Lower leg skin (tissue), 4 donors: Measurements from ENCODE around the gene FUT9. TPM values are rescaled to one million over a fixed set of nuclear protein-coding genes. Genes with fewer than 3 reads are reported as not detected.
"Not testable (repeated sequence)": the region's sequence is repeated elsewhere in the genome, so short reads cannot be mapped to it uniquely, and the experiment has no call there.

ENCODE experiments used
- DNase-seq, 2 donors: peaks; one replicate each; pipeline ENCODE4 v3.0.0-alpha.2; 2019; ENCODE audit warnings: low spot score in 2 of 2
- H3K4me3 ChIP-seq: fragments of 200-600 bp; sonication (generic); 2 replicates; pipeline ENCODE4 v1.5.1; 2017; ENCODE audit warnings: mild to moderate bottlenecking, low read depth; ENCODE audit not compliant: poor library complexity, severe bottlenecking
- CTCF ChIP-seq, 3 donors: fragments of 450-650 bp; IDR thresholded peaks; one replicate each; pipeline ENCODE4 v1.5.1; 2016; ENCODE audit warnings: antibody characterized with exemption in 3 of 3, mild to moderate bottlenecking in 3 of 3, moderate library complexity in 2 of 3
- POLR2A ChIP-seq, 2 donors: fragments of 450-650 bp; IDR thresholded peaks; one replicate each; pipeline ENCODE4 v1.6.1; 2016 to 2017; ENCODE audit warnings: antibody characterized with exemption in 2 of 2, mild to moderate bottlenecking in 1 of 2, moderate library complexity in 1 of 2
- WGBS, 2 donors: methylation state at CpG; one replicate each; pipeline ENCODE4 v1.1.5; 2018; 5-methylcytosine and 5-hydroxymethylcytosine counted together
- intact Hi-C: fragments of 100-400 bp; cut with DNase I; formaldehyde crosslinking; loops from one replicate; pipeline ENCODE4 v1.15.0; 2023; ENCODE audit warnings: low total_unique reads
- total RNA-seq, 4 donors: library from RNA; depleted of rRNA; stranded (reverse); fragments of >200 nt; gene quantifications; one replicate each; pipeline ENCODE4 v1.1.0, GENCODE V29; 2016

Gene FUT9
- total RNA-seq, 4 donors from 2014 or later: 0.04 to 0.59 (median 0.19) TPM

- intact Hi-C loops: no loop called here
- no peak overlapping the region for H3K4me3 ChIP-seq
- WGBS, 2 donors: 92 to 93% methylated on average over 1 of the region's 1 CpG
- no peak for TF ChIP-seq POLR2A (IDR thresholded peaks at IDR 0.05)
- no peak for TF ChIP-seq CTCF (IDR thresholded peaks at IDR 0.05)
- no peak for DNase-seq
Observed at GRCh38 chr6:96249755-96250154, 234.0 kb downstream of the FUT9 start.

- intact Hi-C loops: no loop called here
- WGBS, 2 donors: 84 to 89% methylated on average over 1 of the region's 1 CpG
- DNase-seq: no peak
- no peak for TF ChIP-seq CTCF (IDR thresholded peaks at IDR 0.05)
- TF ChIP-seq POLR2A (IDR thresholded peaks at IDR 0.05): no peak
- H3K4me3 ChIP-seq: no peak overlapping the region
Observed at GRCh38 chr6:96257751-96258150, 242.0 kb downstream of the FUT9 start.

DNA sequence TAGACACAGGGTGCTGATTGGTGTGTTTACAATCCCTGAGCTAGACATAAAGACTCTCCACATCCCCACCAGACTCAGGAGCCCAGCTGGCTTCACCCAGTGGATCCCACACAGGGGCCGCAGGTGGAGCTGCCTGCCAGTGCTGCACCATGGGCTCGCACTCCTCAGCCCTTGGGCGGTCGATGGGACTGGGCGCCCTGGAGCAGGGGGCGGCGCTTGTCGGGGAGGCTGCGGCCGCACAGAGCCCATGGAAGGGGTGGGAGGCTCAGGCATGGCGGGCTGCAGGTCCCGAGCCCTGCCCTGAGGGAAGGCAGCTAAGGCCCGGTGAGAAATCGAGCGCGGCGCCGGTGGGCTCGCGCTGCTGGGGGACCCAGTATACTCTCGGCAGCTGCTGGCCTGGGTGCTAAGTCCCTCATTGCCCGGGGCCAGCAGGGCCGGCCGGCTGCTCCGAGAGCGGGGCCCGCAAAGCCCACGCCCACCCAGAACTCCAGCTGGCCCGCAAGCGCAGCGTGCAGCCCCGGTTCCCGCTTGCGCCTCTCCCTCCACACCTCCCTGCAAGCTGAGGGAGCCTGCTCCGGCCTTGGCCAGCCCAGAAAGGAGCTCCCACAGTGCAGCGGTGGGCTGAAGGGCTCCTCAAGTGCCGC lies 245.1 kb downstream of the FUT9 start:
- 96 to 97% methylated on average over 28 to 32 of the region's 37 CpGs for WGBS, 2 donors

More for the DNA sequence above, 245.1 kb downstream of the FUT9 start:
- intact Hi-C loops, DNase-seq, H3K4me3 ChIP-seq: not testable (repeated sequence)
